ENCODE results near the gene MTARC1.

- TF ChIP-seq CTCF (IDR thresholded peaks at IDR 0.05) (no peak), POLR2A (IDR thresholded peaks at IDR 0.05) (no peak)
Measured at GRCh38 chr1:220770245-220770913, 16.3 kb upstream of the MTARC1 start.
